GM10266 (cell line): ENCODE data around the gene HMGN3.

Experiments used
- DNase-seq: peaks from one replicate; pipeline ENCODE4 v3.0.0; 2012; ENCODE audit errors: extremely low spot score
- CTCF ChIP-seq: IDR thresholded peaks from 2 replicates; pipeline ENCODE4 v1.5.1; 2012; ENCODE audit warnings: mild to moderate bottlenecking, low read depth; ENCODE audit not compliant: control insufficient read depth, insufficient read depth; ENCODE audit errors: missing control alignments

The HMGN3 gene

GRCh38 chr6:79232696-79233462 lies 1.6 kb downstream of the HMGN3 start:
- TF ChIP-seq CTCF: no peak
- DNase-seq: no peak

GRCh38 chr6:79231666-79232065 lies 2.8 kb downstream of the HMGN3 start:
- DNase-seq: no peak
- no peak for TF ChIP-seq CTCF

GRCh38 chr6:79231101-79231500 lies 3.4 kb downstream of the HMGN3 start:
- no peak for TF ChIP-seq CTCF

GRCh38 chr6:79230149-79230548 lies 4.3 kb downstream of the HMGN3 start:
- no peak for DNase-seq
- TF ChIP-seq CTCF: no peak

More at GRCh38 chr6:79231101-79231500, 3.4 kb downstream of the HMGN3 start:
- DNase-seq: no peak

- TF ChIP-seq CTCF: no peak
- DNase-seq: no peak
Measured at GRCh38 chr6:79227445-79227844, 7.0 kb downstream of the HMGN3 start.

GRCh38 chr6:79226660-79227059 lies 7.8 kb downstream of the HMGN3 start:
- no peak for TF ChIP-seq CTCF
- DNase-seq: no peak
